HUES64 (cell line): ENCODE data around the gene HECTD1.
"Not testable (repeated sequence)": the region's sequence is repeated elsewhere in the genome, so short reads cannot be mapped to it uniquely, and the experiment has no call there.

Experiments
- H3K27ac ChIP-seq: 2 replicates; pipeline ENCODE4 v1.7.0; 2013; ENCODE audit warnings: low read depth, low read length, inconsistent platforms
- H3K27me3 ChIP-seq: 2 replicates; pipeline ENCODE4 v1.6.1; 2013; ENCODE audit warnings: mild to moderate bottlenecking, low read length; ENCODE audit not compliant: insufficient read depth
- H3K36me3 ChIP-seq: 2 replicates; pipeline ENCODE4 v1.6.1; 2013; ENCODE audit warnings: mild to moderate bottlenecking, low read length; ENCODE audit not compliant: insufficient read depth
- H3K4me1 ChIP-seq: 2 replicates; pipeline ENCODE4 v1.6.1; 2013; ENCODE audit warnings: mild to moderate bottlenecking, low read length, moderate library complexity; ENCODE audit not compliant: insufficient read depth
- H3K4me3 ChIP-seq: 2 replicates; pipeline ENCODE4 v1.5.1; 2013; ENCODE audit warnings: mild to moderate bottlenecking, low read length, moderate library complexity
- H3K9ac ChIP-seq: 2 replicates; pipeline ENCODE4 v1.6.1; 2013; ENCODE audit warnings: mild to moderate bottlenecking, low read depth, low read length
- H3K9me3 ChIP-seq: 2 replicates; pipeline ENCODE4 v1.6.1; 2013; ENCODE audit warnings: low read depth, low read length; ENCODE audit not compliant: insufficient read depth
- WGBS: fragments of 150-250, 120-280 bp; methylation state at CpG from one replicate; pipeline ENCODE4 v1.1.7; 2013; ENCODE audit warnings: missing lambda C conversion rate; 5-methylcytosine and 5-hydroxymethylcytosine counted together

The HECTD1 gene

GRCh38 chr14:31113794-31114193, 93.8 kb downstream of the HECTD1 start:
- Histone ChIP-seq H3K4me1 (no peaks in the 10 kb centered on the region), H3K27me3 (no peaks in the 10 kb centered on the region), H3K9ac (no peak overlapping the region), H3K9me3 (no peaks in the 10 kb centered on the region), H3K36me3 (peaks cover 99% of the 10 kb centered on the region), H3K27ac (no peak overlapping the region; the same call in 1 of the 2 replicates), H3K4me3 (no peak overlapping the region)
- WGBS = 97% methylated on average over 3 of the region's 3 CpGs

- Histone ChIP-seq H3K4me1 (no peaks in the 10 kb centered on the region), H3K9me3 (no peaks in the 10 kb centered on the region), H3K9ac (no peak overlapping the region), H3K27me3 (no peaks in the 10 kb centered on the region), H3K4me3 (no peak overlapping the region), H3K27ac (no peak overlapping the region), H3K36me3 (peaks cover 99% of the 10 kb centered on the region)
- 86% methylated on average over 1 of the region's 2 CpGs for WGBS
These were observed 96.7 kb downstream of the HECTD1 start for GRCh38 chr14:31110872-31111271.

GRCh38 chr14:31109257-31109656, 98.3 kb downstream of the HECTD1 start:
- Histone ChIP-seq H3K27me3 (no peaks in the 10 kb centered on the region), H3K9me3 (no peaks in the 10 kb centered on the region), H3K36me3 (peaks cover 99% of the 10 kb centered on the region), H3K9ac (no peak overlapping the region), H3K4me1 (no peaks in the 10 kb centered on the region), H3K4me3 (no peak overlapping the region), H3K27ac (no peak overlapping the region)
- 94% methylated on average over 10 of the region's 11 CpGs for WGBS

- 99% methylated on average over 3 of the region's 3 CpGs for WGBS
These were observed 100.8 kb downstream of the HECTD1 start for GRCh38 chr14:31106768-31107167.

GRCh38 chr14:31097081-31097480, 110.5 kb downstream of the HECTD1 start:
- Histone ChIP-seq H3K9ac (no peak overlapping the region), H3K4me3 (no peak overlapping the region), H3K36me3 (peaks cover 45% of the 10 kb centered on the region), H3K4me1 (no peaks in the 10 kb centered on the region), H3K27me3 (no peaks in the 10 kb centered on the region), H3K27ac (no peak overlapping the region), H3K9me3 (no peaks in the 10 kb centered on the region)
- WGBS = 91% methylated on average over 1 of the region's 1 CpG

More at GRCh38 chr14:31106768-31107167, 100.8 kb downstream of the HECTD1 start:
- no peak overlapping the region for H3K9ac ChIP-seq
- H3K4me3 ChIP-seq = no peak overlapping the region
- peaks cover 98% of the 10 kb centered on the region for H3K36me3 ChIP-seq
- H3K9me3 ChIP-seq = no peaks in the 10 kb centered on the region
- H3K27me3 ChIP-seq = no peaks in the 10 kb centered on the region
- no peaks in the 10 kb centered on the region for H3K4me1 ChIP-seq
- H3K27ac ChIP-seq = no peak overlapping the region

GRCh38 chr14:31096255-31096654, 111.3 kb downstream of the HECTD1 start:
- Histone ChIP-seq H3K9ac (no peak overlapping the region), H3K27me3 (no peaks in the 10 kb centered on the region), H3K27ac (no peak overlapping the region), H3K4me1 (no peaks in the 10 kb centered on the region), H3K36me3 (peaks cover 37% of the 10 kb centered on the region), H3K4me3 (no peak overlapping the region), H3K9me3 (no peaks in the 10 kb centered on the region)
- WGBS = 94% methylated on average over 6 of the region's 6 CpGs

GRCh38 chr14:31095817-31096216, 111.8 kb downstream of the HECTD1 start:
- not testable (repeated sequence) for H3K27ac ChIP-seq, H3K27me3 ChIP-seq, H3K4me3 ChIP-seq, H3K4me1 ChIP-seq, H3K9ac ChIP-seq, H3K9me3 ChIP-seq
- 94% methylated on average over 7 of the region's 8 CpGs for WGBS
- H3K36me3 ChIP-seq = peaks cover 33% of the 10 kb centered on the region

- WGBS = 91% methylated on average over 10 of the region's 10 CpGs
- not testable (repeated sequence) for H3K4me3 ChIP-seq, H3K4me1 ChIP-seq
These were observed 113.4 kb downstream of the HECTD1 start for GRCh38 chr14:31093884-31094839.

GRCh38 chr14:31092160-31092708, 115.4 kb downstream of the HECTD1 start:
- H3K9ac ChIP-seq = no peak overlapping the region

More at GRCh38 chr14:31093884-31094839, 113.4 kb downstream of the HECTD1 start:
- peaks cover 16% of the 10 kb centered on the region for H3K36me3 ChIP-seq
- H3K9me3 ChIP-seq, H3K27me3 ChIP-seq, H3K9ac ChIP-seq, H3K27ac ChIP-seq: not testable (repeated sequence)

GRCh38 chr14:31090883-31091764, 116.5 kb downstream of the HECTD1 start:
- 93% methylated on average over 5 of the region's 5 CpGs for WGBS
- H3K4me1 ChIP-seq = no peaks in the 10 kb centered on the region
- H3K27me3 ChIP-seq = no peaks in the 10 kb centered on the region
- no peak overlapping the region for H3K27ac ChIP-seq
- H3K36me3 ChIP-seq = no peaks in the 10 kb centered on the region
- no peak overlapping the region for H3K4me3 ChIP-seq
- H3K9me3 ChIP-seq = no peaks in the 10 kb centered on the region
- H3K9ac ChIP-seq = no peak overlapping the region

More at GRCh38 chr14:31092160-31092708, 115.4 kb downstream of the HECTD1 start:
- Histone ChIP-seq H3K27ac (no peak overlapping the region), H3K9me3 (no peaks in the 10 kb centered on the region), H3K27me3 (no peaks in the 10 kb centered on the region), H3K4me3 (no peak overlapping the region), H3K4me1 (no peaks in the 10 kb centered on the region), H3K36me3 (no peaks in the 10 kb centered on the region; the same call in 1 of the 2 replicates)
- WGBS = 96% methylated on average over 2 of the region's 2 CpGs

- not testable (repeated sequence) for H3K36me3 ChIP-seq, H3K9ac ChIP-seq, H3K9me3 ChIP-seq, H3K4me3 ChIP-seq, H3K27me3 ChIP-seq, H3K4me1 ChIP-seq, H3K27ac ChIP-seq
- WGBS = 94% methylated on average over 7 of the region's 9 CpGs
These were observed 121.1 kb downstream of the HECTD1 start for GRCh38 chr14:31086466-31086865.
